Astrocyte (in vitro differentiated cells and primary cell): ENCODE data around the gene ABLIM2. TPM values are rescaled to one million over a fixed set of nuclear protein-coding genes. Genes with fewer than 3 reads are reported as not detected.

Experiments
- DNase-seq: peaks from one replicate; pipeline ENCODE4 v3.0.0-alpha.2; 2010; ENCODE audit warnings: low read depth
- FAIRE-seq: peaks from 2 replicates; lab custom pipeline; 2011; peaks lifted over from hg19 to GRCh38; lab: Jason Lieb, UNC
- H2AFZ ChIP-seq: 2 replicates; pipeline ENCODE4 v1.6.0; 2012; ENCODE audit warnings: low read depth, low read length, inconsistent platforms
- H3K27ac ChIP-seq: 2 replicates; pipeline ENCODE4 v1.5.1; 2011; ENCODE audit warnings: low read depth, low read length, inconsistent platforms
- H3K27me3 ChIP-seq: 2 replicates; pipeline ENCODE4 v1.6.0; 2011; ENCODE audit warnings: low read length, inconsistent platforms; ENCODE audit not compliant: insufficient read depth
- H3K36me3 ChIP-seq: 2 replicates; pipeline ENCODE4 v1.5.1; 2011; ENCODE audit warnings: low read length, inconsistent platforms; ENCODE audit not compliant: insufficient read depth
- H3K4me1 ChIP-seq: 2 replicates; pipeline ENCODE4 v1.5.1; 2011; ENCODE audit warnings: low read length, inconsistent platforms; ENCODE audit not compliant: insufficient read depth
- H3K4me2 ChIP-seq: 2 replicates; pipeline ENCODE4 v1.6.0; 2012; ENCODE audit warnings: low read length, inconsistent platforms
- H3K4me3 ChIP-seq: 2 replicates; pipeline ENCODE4 v1.5.1; 2011; ENCODE audit warnings: low read depth, mild to moderate bottlenecking, low read length, inconsistent platforms; ENCODE audit not compliant: insufficient read depth
- H3K79me2 ChIP-seq: 2 replicates; pipeline ENCODE4 v1.6.0; 2012; ENCODE audit warnings: mild to moderate bottlenecking, low read length, inconsistent platforms; ENCODE audit not compliant: insufficient read depth
- H3K9ac ChIP-seq: 2 replicates; pipeline ENCODE4 v1.6.0; 2012; ENCODE audit warnings: mild to moderate bottlenecking, low read length, inconsistent platforms
- H3K9me3 ChIP-seq: 2 replicates; pipeline ENCODE4 v1.5.1; 2012; ENCODE audit warnings: low read depth, mild to moderate bottlenecking, low read length, inconsistent platforms; ENCODE audit not compliant: insufficient read depth
- H4K20me1 ChIP-seq: 2 replicates; pipeline ENCODE4 v1.6.0; 2012; ENCODE audit warnings: low read length, inconsistent platforms; ENCODE audit not compliant: insufficient read depth
- H3K27ac Mint-ChIP-seq: one replicate; pipeline ENCODE4 v1.8.0; 2021; ENCODE audit warnings: mild to moderate bottlenecking, mixed read lengths; ENCODE audit not compliant: unreplicated experiment
- H3K27me3 Mint-ChIP-seq: one replicate; pipeline ENCODE4 v1.8.0; 2021; ENCODE audit warnings: low read depth, mixed read lengths; ENCODE audit not compliant: unreplicated experiment
- H3K36me3 Mint-ChIP-seq: one replicate; pipeline ENCODE4 v1.8.0; 2021; ENCODE audit warnings: low read depth, mixed read lengths; ENCODE audit not compliant: unreplicated experiment
- H3K4me1 Mint-ChIP-seq: one replicate; pipeline ENCODE4 v1.8.0; 2021; ENCODE audit warnings: low read depth, mixed read lengths; ENCODE audit not compliant: unreplicated experiment
- H3K4me3 Mint-ChIP-seq: one replicate; pipeline ENCODE4 v1.8.0; 2021; ENCODE audit warnings: mild to moderate bottlenecking, moderate library complexity, mixed read lengths; ENCODE audit not compliant: unreplicated experiment
- H3K9me3 Mint-ChIP-seq: one replicate; pipeline ENCODE4 v1.8.0; 2021; ENCODE audit warnings: mild to moderate bottlenecking, mixed read lengths; ENCODE audit not compliant: unreplicated experiment
- EZH2 ChIP-seq: IDR thresholded peaks from 2 replicates; pipeline ENCODE4 v1.6.1; 2012; ENCODE audit warnings: mild to moderate bottlenecking, low read length, inconsistent platforms; ENCODE audit not compliant: insufficient read depth
- total RNA-seq: library from RNA; stranded (reverse); gene quantifications from 2 replicates; pipeline ENCODE4 v1.2.1, GENCODE V29; 2021
- TF ChIP-seq, protein P1 (sequence below): IDR thresholded peaks from 2 replicates; pipeline ENCODE4 v1.5.1; 2011; ENCODE audit warnings: low read depth, mild to moderate bottlenecking, inconsistent platforms, low read length, moderate library complexity; ENCODE audit not compliant: insufficient read depth

The ABLIM2 gene
- total RNA-seq, 1 donor from 2014 or later, result 0.50 TPM

DNA sequence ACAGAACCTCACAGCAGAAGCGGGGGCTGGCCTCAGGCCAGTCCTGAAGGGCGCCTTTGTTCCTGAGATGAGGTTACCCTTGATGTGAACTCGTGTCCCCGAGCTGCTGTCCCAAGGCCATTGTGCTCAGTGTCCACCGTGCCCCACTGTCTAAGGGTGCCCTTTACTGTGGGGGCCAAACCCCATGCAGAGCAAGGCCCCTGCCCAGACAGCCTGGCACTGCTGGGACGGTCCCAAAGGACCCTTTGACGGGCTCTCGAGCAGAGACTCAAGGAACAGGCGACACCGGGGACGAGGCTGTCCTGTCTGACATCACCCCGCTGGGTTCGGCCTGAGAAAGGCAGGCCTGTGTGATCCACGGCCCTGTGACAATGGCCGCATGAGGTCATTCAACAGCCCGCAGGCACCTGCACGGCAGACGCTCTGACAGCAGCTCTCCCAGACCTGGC, 100.6 kb downstream of the ABLIM2 start:
- Mint-ChIP-seq H3K27ac (no peak overlapping the region), H3K9me3 (peaks cover 18% of the 10 kb centered on the region), H3K4me1 (no peaks in the 10 kb centered on the region), H3K36me3 (no peaks in the 10 kb centered on the region), H3K4me3 (no peak overlapping the region), H3K27me3 (peaks cover 24% of the 10 kb centered on the region)
- Histone ChIP-seq H3K27me3 (peaks cover 4% of the 10 kb centered on the region), H4K20me1 (no peaks in the 10 kb centered on the region), H3K9ac (no peak overlapping the region), H3K9me3 (peaks cover 9% of the 10 kb centered on the region), H2AFZ (no peak overlapping the region), H3K4me1 (no peaks in the 10 kb centered on the region), H3K27ac (no peak overlapping the region), H3K36me3 (no peaks in the 10 kb centered on the region), H3K79me2 (no peaks in the 10 kb centered on the region), H3K4me3 (no peak overlapping the region), H3K4me2 (no peak overlapping the region)
- FAIRE-seq, result no peak
- TF ChIP-seq, protein P1, sequence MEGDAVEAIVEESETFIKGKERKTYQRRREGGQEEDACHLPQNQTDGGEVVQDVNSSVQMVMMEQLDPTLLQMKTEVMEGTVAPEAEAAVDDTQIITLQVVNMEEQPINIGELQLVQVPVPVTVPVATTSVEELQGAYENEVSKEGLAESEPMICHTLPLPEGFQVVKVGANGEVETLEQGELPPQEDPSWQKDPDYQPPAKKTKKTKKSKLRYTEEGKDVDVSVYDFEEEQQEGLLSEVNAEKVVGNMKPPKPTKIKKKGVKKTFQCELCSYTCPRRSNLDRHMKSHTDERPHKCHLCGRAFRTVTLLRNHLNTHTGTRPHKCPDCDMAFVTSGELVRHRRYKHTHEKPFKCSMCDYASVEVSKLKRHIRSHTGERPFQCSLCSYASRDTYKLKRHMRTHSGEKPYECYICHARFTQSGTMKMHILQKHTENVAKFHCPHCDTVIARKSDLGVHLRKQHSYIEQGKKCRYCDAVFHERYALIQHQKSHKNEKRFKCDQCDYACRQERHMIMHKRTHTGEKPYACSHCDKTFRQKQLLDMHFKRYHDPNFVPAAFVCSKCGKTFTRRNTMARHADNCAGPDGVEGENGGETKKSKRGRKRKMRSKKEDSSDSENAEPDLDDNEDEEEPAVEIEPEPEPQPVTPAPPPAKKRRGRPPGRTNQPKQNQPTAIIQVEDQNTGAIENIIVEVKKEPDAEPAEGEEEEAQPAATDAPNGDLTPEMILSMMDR, result no peak
- no peak for TF ChIP-seq EZH2
- no peak for DNase-seq

DNA sequence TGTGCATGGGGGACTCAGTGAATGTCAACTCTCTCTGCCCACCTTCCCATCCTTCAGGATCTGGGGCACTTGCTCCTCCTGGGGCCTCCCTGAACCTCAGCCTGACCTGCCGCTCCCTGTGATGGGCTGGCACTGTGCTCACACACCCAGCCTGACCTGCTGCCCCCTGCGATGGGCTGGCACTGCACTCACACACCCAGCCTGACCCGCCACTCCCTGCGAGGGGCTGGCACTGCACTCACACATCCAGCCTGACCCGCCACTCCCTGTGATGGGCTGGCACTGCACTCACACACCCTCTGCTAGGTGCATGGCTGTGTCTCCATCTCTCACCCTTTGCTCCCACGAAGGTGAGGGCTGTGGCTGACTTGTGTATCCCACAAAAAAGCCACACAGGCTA, 103.4 kb downstream of the ABLIM2 start:
- H3K4me3 ChIP-seq, result no peak overlapping the region
- no peaks in the 10 kb centered on the region for H3K36me3 ChIP-seq
- no peak overlapping the region for H3K9ac ChIP-seq
- H3K27me3 Mint-ChIP-seq, result peaks cover 30% of the 10 kb centered on the region
- H3K9me3 ChIP-seq, result peaks cover 9% of the 10 kb centered on the region
- no peaks in the 10 kb centered on the region for H3K79me2 ChIP-seq
- no peak overlapping the region for H3K4me2 ChIP-seq
- peaks cover 9% of the 10 kb centered on the region for H3K27me3 ChIP-seq
- no peak overlapping the region for H2AFZ ChIP-seq
- no peaks in the 10 kb centered on the region for H4K20me1 ChIP-seq
- H3K9me3 Mint-ChIP-seq, result peaks cover 9% of the 10 kb centered on the region
- no peak overlapping the region for H3K4me3 Mint-ChIP-seq
- no peak for DNase-seq
- no peak overlapping the region for H3K27ac ChIP-seq
- H3K4me1 Mint-ChIP-seq, result no peaks in the 10 kb centered on the region
- no peak for TF ChIP-seq EZH2
- TF ChIP-seq, protein P1, result no peak
- peaks cover 3% of the 10 kb centered on the region for H3K4me1 ChIP-seq
- H3K36me3 Mint-ChIP-seq, result no peaks in the 10 kb centered on the region
- FAIRE-seq, result no peak
- H3K27ac Mint-ChIP-seq, result no peak overlapping the region

DNA sequence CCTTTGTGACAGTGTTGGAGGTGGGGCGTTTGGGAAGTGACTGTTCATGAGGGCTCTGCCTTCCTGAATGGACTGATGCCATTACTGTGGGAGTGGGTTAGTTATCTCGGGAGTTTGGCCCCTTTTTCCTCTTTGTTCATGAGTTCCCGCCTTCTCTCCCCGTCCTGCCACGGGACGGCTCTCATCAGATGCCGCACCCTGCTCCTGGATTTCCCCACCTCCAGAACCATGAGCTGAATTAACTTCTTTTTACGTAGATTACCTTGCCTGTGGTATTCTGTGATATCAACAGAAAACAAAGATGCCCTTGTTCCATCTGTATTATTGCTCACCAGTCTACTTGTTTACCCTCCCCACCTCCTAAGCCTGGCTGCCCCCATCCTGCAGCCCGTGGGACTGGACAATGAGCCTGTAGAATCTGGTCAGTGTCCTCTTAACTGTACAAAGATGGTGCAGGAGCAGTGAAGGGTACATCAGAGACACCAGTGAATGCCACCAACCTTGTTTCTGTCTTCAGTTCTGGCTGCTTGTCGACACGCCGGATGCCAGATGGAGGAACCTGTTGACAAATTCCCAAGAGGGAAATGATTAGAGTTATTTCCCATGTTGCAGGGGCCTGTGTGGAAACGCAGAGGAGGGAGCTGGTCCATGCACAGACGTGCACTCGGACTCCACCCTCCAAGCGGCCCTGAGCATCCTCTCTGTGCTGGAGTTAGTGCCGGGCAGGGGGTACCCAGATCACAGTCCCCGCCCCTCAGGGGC, 104.7 kb downstream of the ABLIM2 start:
- no peak overlapping the region for H3K4me3 Mint-ChIP-seq
- no peak overlapping the region for H3K27ac Mint-ChIP-seq

More for the DNA sequence above, 104.7 kb downstream of the ABLIM2 start:
- peaks cover 17% of the 10 kb centered on the region for H3K27me3 ChIP-seq
- H3K27ac ChIP-seq, result no peak overlapping the region
- H3K36me3 Mint-ChIP-seq, result no peaks in the 10 kb centered on the region
- no peak for FAIRE-seq
- no peak overlapping the region for H3K9ac ChIP-seq
- H3K27me3 Mint-ChIP-seq, result peaks cover 36% of the 10 kb centered on the region
- H3K9me3 ChIP-seq, result peaks cover 9% of the 10 kb centered on the region
- no peak for DNase-seq
- no peaks in the 10 kb centered on the region for H4K20me1 ChIP-seq
- H3K4me1 ChIP-seq, result peaks cover 3% of the 10 kb centered on the region
- no peaks in the 10 kb centered on the region for H3K79me2 ChIP-seq
- no peaks in the 10 kb centered on the region for H3K36me3 ChIP-seq
- no peaks in the 10 kb centered on the region for H3K4me1 Mint-ChIP-seq
- no peak overlapping the region for H2AFZ ChIP-seq
- H3K4me3 ChIP-seq, result no peak overlapping the region
- TF ChIP-seq EZH2, result no peak
- TF ChIP-seq, protein P1, result no peak
- H3K9me3 Mint-ChIP-seq, result no peaks in the 10 kb centered on the region
- H3K4me2 ChIP-seq, result no peak overlapping the region
